Esophagus (tissue), 2 donors: ENCODE data around the gene BAD. TPM values are rescaled to one million over a fixed set of nuclear protein-coding genes. Genes with fewer than 3 reads are reported as not detected.

Experiments used
- H3K27ac ChIP-seq, 2 donors: one replicate each; pipeline ENCODE4 v1.5.1; 2013; ENCODE audit warnings: low read depth in 2 of 2, mild to moderate bottlenecking in 2 of 2, inconsistent platforms in 1 of 2, low read length in 1 of 2, moderate library complexity in 1 of 2
- H3K27me3 ChIP-seq, 2 donors: one replicate each; pipeline ENCODE4 v1.6.1; 2013; ENCODE audit warnings: low read length in 2 of 2, control low read depth in 1 of 2, mild to moderate bottlenecking in 1 of 2; ENCODE audit not compliant: insufficient read depth in 2 of 2, control insufficient read depth in 1 of 2
- H3K36me3 ChIP-seq, 2 donors: one replicate each; pipeline ENCODE4 v1.6.1; 2013; ENCODE audit warnings: low read length in 1 of 2; ENCODE audit not compliant: control insufficient read depth in 2 of 2, insufficient read depth in 2 of 2
- H3K4me1 ChIP-seq, 2 donors: one replicate each; pipeline ENCODE4 v1.6.1; 2013; ENCODE audit warnings: low read length in 1 of 2; ENCODE audit not compliant: control insufficient read depth in 2 of 2, insufficient read depth in 2 of 2
- H3K4me3 ChIP-seq, 2 donors: one replicate each; pipeline ENCODE4 v1.5.1; 2013; ENCODE audit warnings: low read length in 2 of 2, mild to moderate bottlenecking in 2 of 2, low read depth in 1 of 2, moderate library complexity in 1 of 2
- H3K9me3 ChIP-seq, 2 donors: one replicate each; pipeline ENCODE4 v1.6.1; 2013; ENCODE audit warnings: mild to moderate bottlenecking in 2 of 2, low read depth in 1 of 2, low read length in 1 of 2, moderate library complexity in 1 of 2; ENCODE audit not compliant: control insufficient read depth in 2 of 2, insufficient read depth in 1 of 2
- WGBS, 2 donors: extraction: QIAGEN DNeasy Blood & Tissue Kit; methylation state at CpG; one replicate each; pipeline ENCODE4 v1.1.7; 2013; 5-methylcytosine and 5-hydroxymethylcytosine counted together
- polyA plus RNA-seq, 2 donors: library from polyadenylated mRNA; stranded (reverse); fragments of 200-250 nt; gene quantifications; one replicate each; pipeline ENCODE4 v1.2.3, GENCODE V29; 2013
- donor health status: healthy with polysubstance abuse.
- donor health status: Bipolar disorder and iron deficiency.

Gene BAD
- polyA plus RNA-seq, 2 donors: 57.4 to 64.8 TPM

DNA sequence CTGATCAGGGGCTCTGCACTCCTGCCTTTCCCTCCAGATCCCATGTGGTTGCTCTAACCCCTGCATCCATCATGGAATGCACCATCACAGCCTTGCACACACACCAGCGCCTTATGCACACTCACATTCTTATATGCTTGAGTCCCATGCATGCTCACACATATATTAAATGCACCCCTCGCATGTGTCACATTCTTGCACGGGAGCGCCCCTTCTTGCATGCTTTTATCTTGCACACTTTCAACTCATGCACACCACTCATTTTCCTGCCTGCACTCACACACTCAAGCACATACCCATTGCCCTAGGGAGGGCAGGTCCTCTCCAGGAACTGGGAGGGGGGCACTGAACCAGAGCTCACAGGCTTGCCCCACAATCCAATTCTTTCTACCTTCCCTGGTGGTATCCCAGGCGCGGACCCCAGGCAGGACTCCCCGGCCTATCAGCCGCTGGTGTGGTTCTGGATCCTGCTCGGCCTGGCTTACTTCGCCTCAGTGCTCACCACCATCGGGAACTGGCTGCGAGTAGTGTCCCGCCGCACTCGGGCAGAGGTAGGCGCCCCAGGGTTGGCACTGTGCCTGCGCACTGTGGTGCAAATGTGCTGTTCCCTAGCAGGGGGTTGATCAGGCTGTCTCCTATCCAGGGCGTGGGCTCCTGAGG lies 13.4 kb upstream of the BAD start:
- no peak overlapping the region for H3K4me3 ChIP-seq
- WGBS, 2 donors: 51 to 57% methylated on average over 18 of the region's 18 CpGs

DNA sequence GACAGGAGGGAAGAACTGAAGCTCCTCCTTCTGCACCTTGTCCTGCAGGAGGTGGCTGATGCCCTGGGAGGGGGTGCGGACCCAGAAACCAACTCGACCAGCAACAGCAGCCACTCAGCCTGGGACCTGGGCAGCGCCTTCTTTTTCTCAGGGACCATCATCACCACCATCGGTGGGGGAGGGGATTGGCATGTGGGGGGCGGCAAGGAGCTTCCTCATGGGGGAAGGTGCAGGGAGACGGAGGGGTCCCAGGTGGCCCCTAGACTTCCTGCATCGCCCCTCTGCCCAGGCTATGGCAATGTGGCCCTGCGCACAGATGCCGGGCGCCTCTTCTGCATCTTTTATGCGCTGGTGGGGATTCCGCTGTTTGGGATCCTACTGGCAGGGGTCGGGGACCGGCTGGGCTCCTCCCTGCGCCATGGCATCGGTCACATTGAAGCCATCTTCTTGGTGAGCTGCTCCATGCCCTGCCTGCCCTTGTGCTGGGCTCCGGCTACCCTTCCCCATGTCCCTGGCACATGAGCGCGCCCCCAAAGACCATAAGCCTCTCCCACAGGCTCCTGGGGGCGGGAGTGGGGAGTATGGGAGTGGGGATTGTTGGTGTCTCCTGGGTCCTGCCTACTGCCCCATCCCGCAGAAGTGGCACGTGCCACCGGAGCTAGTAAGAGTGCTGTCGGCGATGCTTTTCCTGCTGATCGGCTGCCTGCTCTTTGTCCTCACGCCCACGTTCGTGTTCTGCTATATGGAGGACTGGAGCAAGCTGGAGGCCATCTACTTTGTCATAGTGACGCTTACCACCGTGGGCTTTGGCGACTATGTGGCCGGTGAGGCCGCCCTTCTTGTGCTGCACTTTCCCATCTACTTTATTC lies 12.6 kb upstream of the BAD start:
- peaks cover 0 to 18% of the 10 kb centered on the region in 2 donors for H3K4me1 ChIP-seq
- WGBS, 2 donors: 22 to 37% methylated on average over 31 to 34 of the region's 34 CpGs

More for the DNA sequence above, 13.4 kb upstream of the BAD start:
- Histone ChIP-seq H3K27ac (no peak overlapping the region), H3K9me3 (no peaks in the 10 kb centered on the region), H3K36me3 (no peaks in the 10 kb centered on the region), H3K27me3 (peaks cover 0 to 13% of the 10 kb centered on the region in 2 donors), H3K4me1 (peaks cover 0 to 16% of the 10 kb centered on the region in 2 donors)

DNA sequence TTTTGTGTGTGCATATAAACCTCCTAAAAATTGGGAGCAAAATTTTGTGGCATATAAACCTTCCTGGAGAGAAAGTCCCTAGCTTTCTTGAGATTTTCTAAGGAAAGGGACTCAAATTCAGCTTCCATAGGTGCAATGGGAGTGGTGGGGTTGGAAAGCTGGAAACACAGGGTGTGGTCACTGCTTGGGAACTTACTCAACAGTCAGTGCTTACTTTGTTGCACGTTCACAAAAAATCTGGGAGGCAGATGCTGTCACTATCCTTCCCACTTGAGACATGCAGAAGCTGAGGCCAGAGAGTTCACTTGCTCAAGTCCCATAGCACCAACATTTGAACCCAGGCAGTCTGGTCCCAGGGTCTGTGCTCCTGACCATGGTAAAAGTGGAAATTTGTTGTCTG lies 11.8 kb upstream of the BAD start:
- peaks cover 0 to 27% of the 10 kb centered on the region in 2 donors for H3K27me3 ChIP-seq
- H3K9me3 ChIP-seq: no peaks in the 10 kb centered on the region
- no peak overlapping the region for H3K4me3 ChIP-seq
- H3K36me3 ChIP-seq: no peaks in the 10 kb centered on the region
- no peak overlapping the region for H3K27ac ChIP-seq
- 18 to 29% methylated on average over 1 of the region's 1 CpG for WGBS, 2 donors
- peaks cover 5 to 23% of the 10 kb centered on the region in 2 donors for H3K4me1 ChIP-seq

More for the DNA sequence above, 12.6 kb upstream of the BAD start:
- H3K27ac ChIP-seq: no peak overlapping the region
- no peaks in the 10 kb centered on the region for H3K36me3 ChIP-seq
- H3K9me3 ChIP-seq: no peaks in the 10 kb centered on the region
- no peak overlapping the region for H3K4me3 ChIP-seq
- H3K27me3 ChIP-seq: peaks cover 0 to 20% of the 10 kb centered on the region in 2 donors

DNA sequence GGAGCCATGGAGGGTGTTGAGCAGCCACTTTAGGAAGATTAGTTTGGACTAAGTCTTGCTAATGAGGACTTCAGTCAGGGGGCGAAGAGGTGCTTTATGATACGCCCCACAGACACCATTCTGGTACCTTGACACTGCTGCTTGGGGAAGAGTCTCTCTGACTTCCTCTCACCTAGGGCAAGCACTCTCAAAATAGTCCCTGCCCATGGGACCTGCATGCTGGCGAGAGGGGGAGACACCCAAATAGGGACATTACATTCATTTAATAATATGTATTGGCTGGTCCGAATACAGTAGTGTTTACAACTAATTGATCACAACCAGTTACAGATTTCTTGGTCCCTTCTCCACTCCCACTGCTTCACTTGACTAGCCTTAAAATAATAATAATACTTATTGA lies 11.3 kb upstream of the BAD start:
- Histone ChIP-seq H3K4me3 (no peak overlapping the region), H3K36me3 (no peaks in the 10 kb centered on the region), H3K27ac (no peak overlapping the region), H3K9me3 (no peaks in the 10 kb centered on the region), H3K27me3 (peaks cover 0 to 30% of the 10 kb centered on the region in 2 donors), H3K4me1 (peaks cover 5 to 22% of the 10 kb centered on the region in 2 donors)
- 90 to 95% methylated on average over 4 of the region's 4 CpGs for WGBS, 2 donors

DNA sequence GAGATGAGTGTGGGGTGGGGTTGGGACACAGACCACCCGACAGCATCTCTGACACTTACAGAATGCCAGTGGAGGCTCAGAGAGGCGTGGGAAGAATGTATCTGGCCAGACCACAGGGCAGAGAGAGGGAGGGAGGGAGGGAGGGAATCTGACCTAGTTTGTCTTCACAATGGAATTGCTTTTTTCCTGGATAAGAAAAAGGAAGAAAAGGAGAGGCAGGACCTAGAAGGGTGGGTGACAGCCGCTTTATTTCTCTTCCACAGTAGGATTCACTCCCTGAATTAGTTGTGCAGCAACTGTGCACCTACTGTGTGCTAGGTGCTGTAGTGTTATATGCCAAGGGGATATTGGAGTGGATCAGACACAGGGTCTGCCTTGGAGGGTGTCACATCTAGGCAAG lies 10.3 kb upstream of the BAD start:
- 50 to 62% methylated on average over 3 of the region's 3 CpGs for WGBS, 2 donors
- H3K36me3 ChIP-seq: no peaks in the 10 kb centered on the region
- H3K4me1 ChIP-seq: peaks cover 5 to 12% of the 10 kb centered on the region in 2 donors
- no peak overlapping the region for H3K4me3 ChIP-seq
- H3K27ac ChIP-seq: no peak overlapping the region
- no peaks in the 10 kb centered on the region for H3K9me3 ChIP-seq
- peaks cover 0 to 26% of the 10 kb centered on the region in 2 donors for H3K27me3 ChIP-seq

DNA sequence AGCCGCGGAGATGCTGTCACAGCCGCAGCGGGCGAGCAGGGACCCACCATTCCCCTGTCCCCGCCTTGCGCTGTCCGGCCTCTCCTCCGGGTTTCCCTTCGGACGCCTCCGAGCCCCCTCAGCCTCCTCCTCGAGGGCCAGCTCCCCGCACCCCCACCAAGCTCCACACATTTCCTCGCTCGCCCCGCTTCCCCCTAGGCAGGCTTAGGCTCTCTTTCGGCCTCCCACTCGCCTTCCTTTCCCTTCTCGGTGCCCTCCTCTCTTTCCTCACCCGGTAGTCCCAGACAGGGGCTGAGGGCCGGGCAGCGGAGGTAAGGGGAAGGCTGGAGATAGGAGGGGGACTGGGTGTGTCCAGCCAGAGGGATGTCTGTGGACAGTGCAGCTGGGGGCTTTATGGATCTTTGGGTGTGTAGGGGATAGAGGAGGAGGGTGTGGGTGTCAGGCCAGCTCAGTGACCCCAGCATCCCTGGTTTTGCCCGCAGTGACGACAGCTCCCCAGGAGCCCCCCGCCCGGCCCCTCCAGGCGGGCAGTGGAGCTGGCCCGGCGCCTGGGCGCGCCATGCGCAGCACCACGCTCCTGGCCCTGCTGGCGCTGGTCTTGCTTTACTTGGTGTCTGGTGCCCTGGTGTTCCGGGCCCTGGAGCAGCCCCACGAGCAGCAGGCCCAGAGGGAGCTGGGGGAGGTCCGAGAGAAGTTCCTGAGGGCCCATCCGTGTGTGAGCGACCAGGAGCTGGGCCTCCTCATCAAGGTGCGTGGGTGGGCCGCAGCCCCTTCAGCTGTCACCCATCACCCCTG lies 8.2 kb upstream of the BAD start:
- Histone ChIP-seq H3K4me3 (peak overlapping the region in 1 of 2 donors; percentile 48), H3K36me3 (peaks cover 0 to 2% of the 10 kb centered on the region in 2 donors), H3K27me3 (peaks cover 0 to 21% of the 10 kb centered on the region in 2 donors), H3K27ac (no peak overlapping the region), H3K9me3 (no peaks in the 10 kb centered on the region), H3K4me1 (peaks cover 5 to 7% of the 10 kb centered on the region in 2 donors)
- 33 to 44% methylated on average over 33 to 42 of the region's 42 CpGs for WGBS, 2 donors

DNA sequence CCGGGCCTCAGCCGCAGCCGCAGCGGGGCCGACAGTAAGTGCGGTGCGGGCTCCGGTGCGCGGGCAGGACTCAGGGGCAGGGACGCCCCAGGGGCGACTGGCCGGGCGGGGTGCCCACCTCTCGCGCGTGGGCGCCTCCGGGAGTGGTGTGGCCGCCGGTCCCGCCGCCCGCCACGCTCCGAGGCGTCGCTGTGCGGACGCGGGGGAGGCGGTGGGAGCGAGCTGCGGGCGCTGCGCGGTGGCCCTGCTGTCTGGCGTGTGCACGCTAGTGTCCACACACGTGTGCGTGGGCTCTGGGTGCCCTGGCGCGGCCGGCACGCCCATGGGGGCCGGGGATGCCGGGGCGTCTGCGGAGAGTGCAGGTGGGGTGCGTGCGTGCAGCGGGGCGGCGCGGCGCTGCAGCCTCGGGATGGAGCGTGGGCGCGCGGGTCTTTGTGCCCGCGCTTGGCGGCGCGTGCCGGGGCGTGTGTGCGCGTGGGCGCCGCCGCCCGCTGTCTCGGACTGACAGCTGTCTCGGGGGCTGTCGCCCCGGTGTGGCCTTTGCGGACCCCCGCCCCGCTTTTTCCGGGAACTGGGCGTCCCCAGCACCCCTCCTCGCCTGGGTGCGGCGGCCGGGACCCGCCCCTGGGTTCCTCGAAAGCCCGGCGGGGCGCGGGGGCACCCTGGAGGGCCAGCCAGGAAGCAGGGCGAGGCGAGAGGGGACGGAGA lies 7.4 kb upstream of the BAD start:
- peaks cover 0 to 21% of the 10 kb centered on the region in 2 donors for H3K27me3 ChIP-seq
- no peaks in the 10 kb centered on the region for H3K9me3 ChIP-seq
- H3K4me3 ChIP-seq: peak overlapping the region; percentile 19 to 48
- peaks cover 5 to 7% of the 10 kb centered on the region in 2 donors for H3K4me1 ChIP-seq
- no peak overlapping the region for H3K27ac ChIP-seq
- peaks cover 0 to 2% of the 10 kb centered on the region in 2 donors for H3K36me3 ChIP-seq
- WGBS, 2 donors: 1% methylated on average over 49 to 96 of the region's 96 CpGs

DNA sequence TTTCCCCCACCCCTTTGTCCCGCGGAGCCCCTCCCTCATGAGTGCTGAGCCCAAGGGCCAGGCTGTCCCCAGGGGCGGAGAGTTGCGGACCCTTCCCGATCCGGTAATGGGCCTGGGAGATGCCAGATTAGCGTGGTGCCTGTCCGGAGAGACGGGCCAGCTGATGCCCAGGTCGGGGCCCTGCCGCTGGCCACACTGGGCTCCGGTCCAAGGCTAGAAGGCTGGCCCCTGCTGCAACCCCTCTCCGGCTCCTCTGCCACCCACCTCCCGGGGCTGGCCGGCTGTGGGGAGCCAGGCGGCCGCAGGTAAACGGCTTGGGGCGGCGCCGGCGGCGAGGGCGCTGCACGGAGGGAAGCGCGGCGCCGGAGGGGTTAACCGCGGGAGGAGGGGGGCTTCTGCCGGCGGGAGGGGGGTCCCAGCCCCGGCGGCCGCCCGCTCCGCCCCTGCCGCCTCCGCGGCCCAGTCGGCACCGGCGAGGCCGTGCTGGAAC lies 6.8 kb upstream of the BAD start, which contains the start of gene KCNK4:
KCNK4 (plus strand) TSS at position 41 of the 490 bp plus-strand sequence. CDS start 1,717 bp downstream, outside the sequence.
- H3K27me3 ChIP-seq: peaks cover 0 to 21% of the 10 kb centered on the region in 2 donors
- H3K4me1 ChIP-seq: peaks cover 8 to 13% of the 10 kb centered on the region in 2 donors

More for the DNA sequence above, 6.8 kb upstream of the BAD start, which contains the start of gene KCNK4:
- 4 to 6% methylated on average over 22 to 45 of the region's 45 CpGs for WGBS, 2 donors
- H3K9me3 ChIP-seq: no peaks in the 10 kb centered on the region
- H3K36me3 ChIP-seq: peaks cover 0 to 2% of the 10 kb centered on the region in 2 donors
- H3K27ac ChIP-seq: no peak within 1 kb of the TSS
- H3K4me3 ChIP-seq: peak within 1 kb of the TSS; percentile 19 to 48
